HCT116 (cell line): ENCODE measurements around the gene NAA60. TPM values are rescaled to one million over a fixed set of nuclear protein-coding genes. Genes with fewer than 3 reads are reported as not detected.

Source experiments
- ATAC-seq: fragments of 200-7000 bp; cut with Tn5 transposase; 2 replicates; pipeline ENCODE4 v1.9.1; 2020; ENCODE audit warnings: mild to moderate bottlenecking, moderate library complexity
- BruUV-seq: library from RNA; stranded (reverse); fragments of 400-500 nt; replicated peaks from 2 replicates; lab custom pipeline; 2021; lab: Mats Ljungman, UMichigan
- CTCF ChIA-PET: fragments of 300-600 bp; sonication (Branson Sonifier 250); formaldehyde crosslinking; loops from one replicate; lab custom pipeline; 2021; ENCODE audit warnings: antibody characterized with exemption; lab: Charles Lee
- POLR2A ChIA-PET: fragments of 300-600, 350-600 bp; sonication (Branson Sonifier 250); formaldehyde crosslinking; loops from one replicate; lab custom pipeline; 2021; ENCODE audit warnings: antibody characterized with exemption; lab: Charles Lee
- RAD21 ChIA-PET, 2 experiments: fragments of 300-600 bp; sonication (Branson Sonifier 250); formaldehyde crosslinking; loops; one replicate each; lab custom pipeline; 2023; ENCODE audit warnings: low total read pairs in 2 of 2; ENCODE audit not compliant: uncharacterized antibody in 2 of 2, unreplicated experiment in 2 of 2, low non-redundant PET in 1 of 2; lab: Charles Lee
- DNase-seq: peaks from one replicate; pipeline ENCODE4 v3.0.0-alpha.2; 2010; ENCODE audit warnings: low read depth, low spot score
- H2AFZ ChIP-seq: fragments of 200-600 bp; shearing (Covaris generic), sonication (generic); 2 replicates; pipeline ENCODE4 v1.6.1; 2017; ENCODE audit warnings: low read depth, mixed run types, mixed read lengths, antibody characterized with exemption, low read length; ENCODE audit not compliant: poor library complexity, severe bottlenecking
- H3K27ac ChIP-seq: 2 replicates; pipeline ENCODE4 v1.5.1; 2012; ENCODE audit warnings: low read depth, low read length
- H3K27me3 ChIP-seq: fragments of 200-600 bp; sonication (generic); 2 replicates; pipeline ENCODE4 v1.6.1; 2016; ENCODE audit warnings: mixed run types, low read length, mixed read lengths; ENCODE audit not compliant: insufficient read depth
- H3K36me3 ChIP-seq, 2 experiments: fragments of 200-500 bp in 1 of 2; fragments of 200-600 bp in 1 of 2; sonication (Bioruptor generic) in 1 of 2; sonication (generic) in 1 of 2; 2 replicates each; pipeline versions ENCODE4 v1.5.1 to v1.6.1; 2014 to 2016; ENCODE audit warnings: low read length in 2 of 2, inconsistent platforms in 1 of 2, mixed read lengths in 1 of 2, mixed run types in 1 of 2; ENCODE audit not compliant: insufficient read depth in 2 of 2, control insufficient read depth in 1 of 2
- H3K4me1 ChIP-seq, 2 experiments: fragments of 200-600 bp in 1 of 2; sonication (generic) in 1 of 2; 2 replicates each; pipeline versions ENCODE4 v1.5.1 to v1.6.1; 2012 to 2017; ENCODE audit warnings: low read length in 2 of 2, inconsistent platforms in 1 of 2, mild to moderate bottlenecking in 1 of 2, mixed read lengths in 1 of 2, mixed run types in 1 of 2, moderate library complexity in 1 of 2; ENCODE audit not compliant: insufficient read depth in 2 of 2, control insufficient read depth in 1 of 2
- H3K4me2 ChIP-seq: fragments of 200-600 bp; sonication (generic); 2 replicates; pipeline ENCODE4 v1.6.1; 2017; ENCODE audit warnings: mixed run types, low read length, mixed read lengths
- H3K4me3 ChIP-seq, 2 experiments: fragments of 200-600 bp in 1 of 2; sonication (generic) in 1 of 2; replicated peaks in 1 of 2; 2 replicates each; pipeline ENCODE4 v1.5.1; 2011 to 2016; ENCODE audit warnings: low read length in 2 of 2, control low read depth in 1 of 2, low read depth in 1 of 2, mild to moderate bottlenecking in 1 of 2, mixed read lengths in 1 of 2, mixed run types in 1 of 2
- H3K79me2 ChIP-seq: fragments of 200-600 bp; sonication (generic); 2 replicates; pipeline ENCODE4 v1.6.1; 2017; ENCODE audit warnings: mild to moderate bottlenecking, mixed run types, low read length, moderate library complexity, mixed read lengths; ENCODE audit not compliant: insufficient read depth
- H3K9ac ChIP-seq: fragments of 200-600 bp; sonication (generic); 2 replicates; pipeline ENCODE4 v1.6.1; 2016; ENCODE audit warnings: low read length, mixed read lengths
- H3K9me2 ChIP-seq: fragments of 200-600 bp; sonication (generic), shearing (Covaris generic); 2 replicates; pipeline ENCODE4 v1.6.1; 2017; ENCODE audit warnings: mixed run types, mild to moderate bottlenecking, moderate library complexity; ENCODE audit not compliant: insufficient read depth
- H3K9me3 ChIP-seq, 2 experiments: fragments of 200-500 bp in 1 of 2; fragments of 200-600 bp in 1 of 2; sonication (Bioruptor generic) in 1 of 2; sonication (generic) in 1 of 2; 2 replicates each; pipeline ENCODE4 v1.6.1; 2014 to 2017; ENCODE audit warnings: low read length in 2 of 2, mixed read lengths in 2 of 2, inconsistent platforms in 1 of 2, low read depth in 1 of 2, mild to moderate bottlenecking in 1 of 2, mixed run types in 1 of 2, moderate library complexity in 1 of 2; ENCODE audit not compliant: control insufficient read depth in 1 of 2, insufficient read depth in 1 of 2
- H4K20me1 ChIP-seq: fragments of 200-600 bp; sonication (generic), shearing (Covaris generic); 2 replicates; pipeline ENCODE4 v1.6.1; 2017; ENCODE audit warnings: mixed run types, mild to moderate bottlenecking, moderate library complexity; ENCODE audit not compliant: insufficient read depth
- CEBPB ChIP-seq: IDR thresholded peaks from 2 replicates; pipeline ENCODE4 v1.6.1; 2012; ENCODE audit warnings: low read depth
- ELF1 ChIP-seq: IDR thresholded peaks from 2 replicates; pipeline ENCODE4 v1.6.1; 2012; ENCODE audit warnings: low read depth, borderline replicate concordance
- EZH2phosphoT487 ChIP-seq: fragments of 200-600 bp; IDR thresholded peaks from 2 replicates; pipeline ENCODE4 v1.6.1; 2018; ENCODE audit warnings: antibody characterized with exemption, borderline replicate concordance
- POLR2A ChIP-seq: IDR thresholded peaks from 2 replicates; pipeline ENCODE4 v1.7.0; 2011; ENCODE audit warnings: borderline replicate concordance; ENCODE audit not compliant: insufficient read depth, insufficient read length; ENCODE audit errors: extremely low read depth
- SP1 ChIP-seq: IDR thresholded peaks from 2 replicates; pipeline ENCODE4 v1.6.1; 2012; ENCODE audit warnings: low read depth
- TCF7L2 ChIP-seq: IDR thresholded peaks from 2 replicates; pipeline ENCODE4 v1.7.0; 2011; ENCODE audit warnings: borderline replicate concordance, inconsistent platforms; ENCODE audit not compliant: insufficient read depth, insufficient read length; ENCODE audit errors: extremely low read depth
- ZNF274 ChIP-seq: fragments of 200-500 bp; sonication (Bioruptor generic); IDR thresholded peaks from 2 replicates; pipeline ENCODE4 v1.6.1; 2014; ENCODE audit warnings: mild to moderate bottlenecking, low read depth, low read length, inconsistent platforms
- intact Hi-C: fragments of 100-400 bp; cut with micrococcal nuclease; formaldehyde crosslinking; loops from 2 replicates; pipeline ENCODE4 v1.10.0; 2022
- total RNA-seq: library from RNA; stranded (reverse); gene quantifications from one replicate; pipeline ENCODE4 v1.2.1, GENCODE V29; 2021; ENCODE audit not compliant: unreplicated experiment
- TF ChIP-seq, protein P1 (sequence below): IDR thresholded peaks from 2 replicates; pipeline ENCODE4 v1.6.1; 2012; ENCODE audit warnings: low read depth
- TF ChIP-seq, protein P2 (sequence below): IDR thresholded peaks from 2 replicates; pipeline ENCODE4 v1.6.1; 2011; ENCODE audit warnings: mild to moderate bottlenecking, low read length, moderate library complexity; ENCODE audit not compliant: insufficient replicate concordance; ENCODE audit errors: extremely low read depth

NAA60 gene
- total RNA-seq, 1 experiment from 2014 or later = 32.2 TPM

GRCh38 chr16:3509470-3509928 lies 66.0 kb downstream of the NAA60 start:
- Histone ChIP-seq H4K20me1 (no peaks in the 10 kb centered on the region), H2AFZ (no peak overlapping the region), H3K9ac (no peak overlapping the region), H3K4me2 (no peak overlapping the region), H3K27me3 (no peaks in the 10 kb centered on the region), H3K4me1 (no peaks in the 10 kb centered on the region), H3K27ac (no peak overlapping the region), H3K9me2 (no peaks in the 10 kb centered on the region), H3K9me3 (no peaks in the 10 kb centered on the region), H3K79me2 (no peaks in the 10 kb centered on the region), H3K36me3 (peaks cover 11 to 16% of the 10 kb centered on the region in 2 experiments), H3K4me3 (no peak overlapping the region)
- no TSS peak for BruUV-seq
- ATAC-seq (no peak), DNase-seq (no peak)
- CTCF ChIA-PET = no interaction called here
- TF ChIP-seq ZNF274 (no peak), POLR2A (no peak), CEBPB (no peak), TCF7L2 (no peak), EZH2phosphoT487 (no peak), SP1 (no peak), ELF1 (no peak)
- TF ChIP-seq, protein P1, sequence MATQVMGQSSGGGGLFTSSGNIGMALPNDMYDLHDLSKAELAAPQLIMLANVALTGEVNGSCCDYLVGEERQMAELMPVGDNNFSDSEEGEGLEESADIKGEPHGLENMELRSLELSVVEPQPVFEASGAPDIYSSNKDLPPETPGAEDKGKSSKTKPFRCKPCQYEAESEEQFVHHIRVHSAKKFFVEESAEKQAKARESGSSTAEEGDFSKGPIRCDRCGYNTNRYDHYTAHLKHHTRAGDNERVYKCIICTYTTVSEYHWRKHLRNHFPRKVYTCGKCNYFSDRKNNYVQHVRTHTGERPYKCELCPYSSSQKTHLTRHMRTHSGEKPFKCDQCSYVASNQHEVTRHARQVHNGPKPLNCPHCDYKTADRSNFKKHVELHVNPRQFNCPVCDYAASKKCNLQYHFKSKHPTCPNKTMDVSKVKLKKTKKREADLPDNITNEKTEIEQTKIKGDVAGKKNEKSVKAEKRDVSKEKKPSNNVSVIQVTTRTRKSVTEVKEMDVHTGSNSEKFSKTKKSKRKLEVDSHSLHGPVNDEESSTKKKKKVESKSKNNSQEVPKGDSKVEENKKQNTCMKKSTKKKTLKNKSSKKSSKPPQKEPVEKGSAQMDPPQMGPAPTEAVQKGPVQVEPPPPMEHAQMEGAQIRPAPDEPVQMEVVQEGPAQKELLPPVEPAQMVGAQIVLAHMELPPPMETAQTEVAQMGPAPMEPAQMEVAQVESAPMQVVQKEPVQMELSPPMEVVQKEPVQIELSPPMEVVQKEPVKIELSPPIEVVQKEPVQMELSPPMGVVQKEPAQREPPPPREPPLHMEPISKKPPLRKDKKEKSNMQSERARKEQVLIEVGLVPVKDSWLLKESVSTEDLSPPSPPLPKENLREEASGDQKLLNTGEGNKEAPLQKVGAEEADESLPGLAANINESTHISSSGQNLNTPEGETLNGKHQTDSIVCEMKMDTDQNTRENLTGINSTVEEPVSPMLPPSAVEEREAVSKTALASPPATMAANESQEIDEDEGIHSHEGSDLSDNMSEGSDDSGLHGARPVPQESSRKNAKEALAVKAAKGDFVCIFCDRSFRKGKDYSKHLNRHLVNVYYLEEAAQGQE = no peak
- TF ChIP-seq, protein P2, sequence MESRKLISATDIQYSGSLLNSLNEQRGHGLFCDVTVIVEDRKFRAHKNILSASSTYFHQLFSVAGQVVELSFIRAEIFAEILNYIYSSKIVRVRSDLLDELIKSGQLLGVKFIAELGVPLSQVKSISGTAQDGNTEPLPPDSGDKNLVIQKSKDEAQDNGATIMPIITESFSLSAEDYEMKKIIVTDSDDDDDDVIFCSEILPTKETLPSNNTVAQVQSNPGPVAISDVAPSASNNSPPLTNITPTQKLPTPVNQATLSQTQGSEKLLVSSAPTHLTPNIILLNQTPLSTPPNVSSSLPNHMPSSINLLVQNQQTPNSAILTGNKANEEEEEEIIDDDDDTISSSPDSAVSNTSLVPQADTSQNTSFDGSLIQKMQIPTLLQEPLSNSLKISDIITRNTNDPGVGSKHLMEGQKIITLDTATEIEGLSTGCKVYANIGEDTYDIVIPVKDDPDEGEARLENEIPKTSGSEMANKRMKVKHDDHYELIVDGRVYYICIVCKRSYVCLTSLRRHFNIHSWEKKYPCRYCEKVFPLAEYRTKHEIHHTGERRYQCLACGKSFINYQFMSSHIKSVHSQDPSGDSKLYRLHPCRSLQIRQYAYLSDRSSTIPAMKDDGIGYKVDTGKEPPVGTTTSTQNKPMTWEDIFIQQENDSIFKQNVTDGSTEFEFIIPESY = no peak
- POLR2A ChIA-PET = no interaction called here
- intact Hi-C loops = no loop called here
- RAD21 ChIA-PET = no interaction called here
